Measurements from ENCODE around the gene GYS1. TPM values are rescaled to one million over a fixed set of nuclear protein-coding genes. Genes with fewer than 3 reads are reported as not detected.

The GYS1 gene
- total RNA-seq, 4 donors from 2014 or later: 28.8 to 42.0 (median 31.0) TPM

GRCh38 chr19:48918801-48919247, 74.3 kb downstream of the GYS1 start:
- 73 to 78% methylated on average over 18 of the region's 18 CpGs for WGBS, 2 donors
- peaks cover 3 to 100% (median 17%) of the 10 kb centered on the region in 3 donors for H3K36me3 ChIP-seq
- no peaks in the 10 kb centered on the region for H3K27me3 ChIP-seq
- H3K27ac ChIP-seq: no peak overlapping the region
- no peak overlapping the region for H3K4me3 ChIP-seq
- no peak for DNase-seq (ENCODE audit: low spot score in 2 of 2)
- TF ChIP-seq CTCF (IDR thresholded peaks at IDR 0.05) (no peak), EP300 (IDR thresholded peaks at IDR 0.05) (no peak), POLR2A (IDR thresholded peaks at IDR 0.05) (no peak)
- H3K9me3 ChIP-seq: no peaks in the 10 kb centered on the region
- H3K4me1 ChIP-seq: no peaks in the 10 kb centered on the region

Small RNAs within 50 kb of the gene (small RNA-seq; reads per million reads assigned to genes)
- gene AC026803.1: not detected
- gene MIR6798: not detected

Other genes with a start within 250 kb of the GYS1 start
- gene IZUMO1, start 246.4 kb downstream of the GYS1 start, total RNA-seq: under 1 TPM in 2 of 4 donors, not detected in 2; 0.21 to 0.30 TPM
- 1 to 10 TPM in 3 of 4 donors, under 1 TPM in 1; 0.98 to 4.2 (median 2.4) TPM for gene FUT1, start 240.7 kb downstream of the GYS1 start, total RNA-seq
- not detected for gene FGF21, start 237.8 kb downstream of the GYS1 start, total RNA-seq
- gene BCAT2, start 182.3 kb downstream of the GYS1 start, total RNA-seq: 100 to 1,000 TPM in 1 of 4 donors, 10 to 100 TPM in 3; 75.8 to 108 (median 88.3) TPM
- gene HSD17B14, start 156.8 kb downstream of the GYS1 start, total RNA-seq: 10 to 100 TPM; 20.1 to 34.5 (median 26.3) TPM
- gene PLEKHA4, start 124.7 kb downstream of the GYS1 start, total RNA-seq: 100 to 1,000 TPM; 211 to 444 (median 282) TPM
- gene PPP1R15A, start 120.9 kb downstream of the GYS1 start, total RNA-seq: 100 to 1,000 TPM in 2 of 4 donors, 10 to 100 TPM in 2; 81.0 to 171 (median 101) TPM
- gene TULP2, start 94.6 kb downstream of the GYS1 start, total RNA-seq: 1 to 10 TPM in 1 of 4 donors, under 1 TPM in 2, not detected in 1; 0.22 to 2.5 (median 0.60) TPM
- gene NUCB1, start 93.0 kb downstream of the GYS1 start, total RNA-seq: 100 to 1,000 TPM; 220 to 352 (median 287) TPM
- 1 to 10 TPM in 1 of 4 donors, not detected in 3; 1.2 TPM for gene DHDH, start 59.6 kb downstream of the GYS1 start, total RNA-seq
- gene BAX, start 38.4 kb downstream of the GYS1 start, total RNA-seq: 10 to 100 TPM; 31.4 to 61.2 (median 38.4) TPM
- gene FTL, start 28.0 kb downstream of the GYS1 start, total RNA-seq: 1,000 to 10,000 TPM; 5,480 to 8,362 (median 5,857) TPM
- 100 to 1,000 TPM in 1 of 4 donors, 10 to 100 TPM in 3; 69.2 to 120 (median 78.5) TPM for gene RUVBL2, start 578 bp upstream of the GYS1 start, total RNA-seq
- 1 to 10 TPM in 1 of 4 donors, not detected in 3; 2.6 TPM for gene LHB, start 23.8 kb upstream of the GYS1 start, total RNA-seq
- not detected for gene CGB3, start 31.0 kb upstream of the GYS1 start, total RNA-seq
- gene CGB2, start 38.6 kb upstream of the GYS1 start, total RNA-seq: not detected
- not detected for gene CGB1, start 43.6 kb upstream of the GYS1 start, total RNA-seq
- not detected for gene CGB5, start 50.5 kb upstream of the GYS1 start, total RNA-seq
- gene CGB8, start 55.8 kb upstream of the GYS1 start, total RNA-seq: not detected
- not detected for gene CGB7, start 64.4 kb upstream of the GYS1 start, total RNA-seq
- gene NTF4, start 71.5 kb upstream of the GYS1 start, total RNA-seq: not detected
- gene KCNA7, start 79.4 kb upstream of the GYS1 start, total RNA-seq: not detected
- gene SNRNP70, start 92.1 kb upstream of the GYS1 start, total RNA-seq: 100 to 1,000 TPM; 286 to 444 (median 400) TPM
- gene LIN7B, start 121.1 kb upstream of the GYS1 start, total RNA-seq: 10 to 100 TPM; 15.7 to 24.9 (median 19.6) TPM
- 1 to 10 TPM in 3 of 4 donors, not detected in 1; 1.0 to 7.8 (median 5.0) TPM for gene C19orf73, start 125.8 kb upstream of the GYS1 start, total RNA-seq
- 1 to 10 TPM; 1.8 to 6.7 (median 3.5) TPM for gene PPFIA3, start 126.2 kb upstream of the GYS1 start, total RNA-seq
- 1 to 10 TPM in 3 of 4 donors, under 1 TPM in 1; 0.60 to 4.3 (median 2.6) TPM for gene HRC, start 162.1 kb upstream of the GYS1 start, total RNA-seq
- gene TRPM4, start 164.5 kb upstream of the GYS1 start, total RNA-seq: 10 to 100 TPM; 12.6 to 22.4 (median 16.7) TPM

All from tibial nerve (tissue), 4 donors.